ENCODE data around the gene FAM72A. TPM values are rescaled to one million over a fixed set of nuclear protein-coding genes. Genes with fewer than 3 reads are reported as not detected.
"Not testable (repeated sequence)": the region's sequence is repeated elsewhere in the genome, so short reads cannot be mapped to it uniquely, and the experiment has no call there.

Gene FAM72A
- total RNA-seq, 2 experiments from 2014 or later: 28.5 to 31.5 TPM

- intact Hi-C loops (cut with micrococcal nuclease); POLR2A ChIA-PET; H3K27ac Mint-ChIP-seq; H3K27me3 Mint-ChIP-seq; H3K36me3 Mint-ChIP-seq; H3K9me3 Mint-ChIP-seq; H3K4me3 Mint-ChIP-seq; CTCF ChIA-PET; H3K4me1 Mint-ChIP-seq (ENCODE audit: low read depth); DNase-seq: not testable (repeated sequence)
These were observed 28.3 kb downstream of the FAM72A start for GRCh38 chr1:206174182-206174868.

- H3K27ac Mint-ChIP-seq; H3K27me3 Mint-ChIP-seq; DNase-seq; H3K4me3 Mint-ChIP-seq; H3K4me1 Mint-ChIP-seq (ENCODE audit: low read depth); POLR2A ChIA-PET; intact Hi-C loops (cut with micrococcal nuclease); H3K9me3 Mint-ChIP-seq; H3K36me3 Mint-ChIP-seq; CTCF ChIA-PET: not testable (repeated sequence)
These were observed 29.4 kb downstream of the FAM72A start for GRCh38 chr1:206173110-206173719.

- H3K4me1 Mint-ChIP-seq (ENCODE audit: low read depth); H3K4me3 Mint-ChIP-seq; DNase-seq; POLR2A ChIA-PET; H3K27me3 Mint-ChIP-seq; H3K27ac Mint-ChIP-seq; H3K9me3 Mint-ChIP-seq; intact Hi-C loops (cut with micrococcal nuclease); H3K36me3 Mint-ChIP-seq; CTCF ChIA-PET: not testable (repeated sequence)
These were observed 32.8 kb downstream of the FAM72A start for GRCh38 chr1:206169794-206170193.

- H3K4me3 Mint-ChIP-seq; DNase-seq; H3K9me3 Mint-ChIP-seq; H3K36me3 Mint-ChIP-seq; intact Hi-C loops (cut with micrococcal nuclease); POLR2A ChIA-PET; H3K27me3 Mint-ChIP-seq; H3K4me1 Mint-ChIP-seq (ENCODE audit: low read depth); CTCF ChIA-PET; H3K27ac Mint-ChIP-seq: not testable (repeated sequence)
These were observed 35.1 kb downstream of the FAM72A start for GRCh38 chr1:206167350-206168029.

- DNase-seq: no peak
- Mint-ChIP-seq H3K27ac (no peak overlapping the region), H3K4me1 (ENCODE audit: low read depth) (no peaks in the 10 kb centered on the region), H3K36me3 (no peaks in the 10 kb centered on the region), H3K9me3 (no peaks in the 10 kb centered on the region), H3K4me3 (no peak overlapping the region), H3K27me3 (peaks cover 10% of the 10 kb centered on the region)
- POLR2A ChIA-PET: no interaction called here
- intact Hi-C loops (cut with micrococcal nuclease): no loop called here
- CTCF ChIA-PET: no interaction called here
These were observed 56.8 kb downstream of the FAM72A start for GRCh38 chr1:206145771-206146290.

- H3K9me3 Mint-ChIP-seq: no peaks in the 10 kb centered on the region
- H3K27ac Mint-ChIP-seq: no peak overlapping the region
- ChIA-PET POLR2A (no interaction called here), CTCF (no interaction called here)
- H3K27me3 Mint-ChIP-seq: peaks cover 15% of the 10 kb centered on the region
- intact Hi-C loops (cut with micrococcal nuclease): no loop called here
- no peak for DNase-seq
- no peak overlapping the region for H3K4me3 Mint-ChIP-seq
- no peaks in the 10 kb centered on the region for H3K4me1 Mint-ChIP-seq (ENCODE audit: low read depth)
- no peaks in the 10 kb centered on the region for H3K36me3 Mint-ChIP-seq
These were observed 58.0 kb downstream of the FAM72A start for GRCh38 chr1:206144605-206145004.

GRCh38 chr1:206143537-206144172, 59.0 kb downstream of the FAM72A start:
- Mint-ChIP-seq H3K4me3 (no peak overlapping the region), H3K27me3 (peaks cover 20% of the 10 kb centered on the region), H3K27ac (no peak overlapping the region), H3K4me1 (ENCODE audit: low read depth) (no peaks in the 10 kb centered on the region), H3K9me3 (no peaks in the 10 kb centered on the region), H3K36me3 (no peaks in the 10 kb centered on the region)
- DNase-seq: no peak
- ChIA-PET CTCF (no interaction called here), POLR2A (no interaction called here)
- intact Hi-C loops (cut with micrococcal nuclease): no loop called here

- Mint-ChIP-seq H3K36me3 (no peaks in the 10 kb centered on the region), H3K27me3 (peaks cover 25% of the 10 kb centered on the region), H3K27ac (no peak overlapping the region), H3K4me1 (ENCODE audit: low read depth) (no peaks in the 10 kb centered on the region), H3K9me3 (no peaks in the 10 kb centered on the region), H3K4me3 (no peak overlapping the region)
- no peak for DNase-seq
- POLR2A ChIA-PET: no interaction called here
- intact Hi-C loops (cut with micrococcal nuclease): no loop called here
- CTCF ChIA-PET: interaction anchor here (0.6 kb wide), 1 partner anchor 308 kb away, joined by 4 read pairs; no protein-coding TSS in a partner anchor
These were observed 59.9 kb downstream of the FAM72A start for GRCh38 chr1:206142770-206143169.

- H3K9me3 Mint-ChIP-seq: no peaks in the 10 kb centered on the region
- ChIA-PET CTCF (no interaction called here), POLR2A (no interaction called here)
- intact Hi-C loops (cut with micrococcal nuclease): no loop called here
- H3K4me3 Mint-ChIP-seq: no peak overlapping the region
- no peaks in the 10 kb centered on the region for H3K4me1 Mint-ChIP-seq (ENCODE audit: low read depth)
- H3K36me3 Mint-ChIP-seq: no peaks in the 10 kb centered on the region
- H3K27ac Mint-ChIP-seq: no peak overlapping the region
- no peak for DNase-seq
- H3K27me3 Mint-ChIP-seq: peaks cover 28% of the 10 kb centered on the region
These were observed 60.6 kb downstream of the FAM72A start for GRCh38 chr1:206142011-206142410.

GRCh38 chr1:206136241-206136640, 66.4 kb downstream of the FAM72A start:
- ChIA-PET POLR2A (no interaction called here), CTCF (no interaction called here)
- no peak for DNase-seq
- H3K27ac Mint-ChIP-seq: no peak overlapping the region
- H3K36me3 Mint-ChIP-seq: no peaks in the 10 kb centered on the region
- H3K4me3 Mint-ChIP-seq: no peak overlapping the region
- H3K4me1 Mint-ChIP-seq (ENCODE audit: low read depth): no peaks in the 10 kb centered on the region
- peaks cover 21% of the 10 kb centered on the region for H3K27me3 Mint-ChIP-seq
- intact Hi-C loops (cut with micrococcal nuclease): no loop called here
- H3K9me3 Mint-ChIP-seq: no peaks in the 10 kb centered on the region
